A673 (cell line): ENCODE measurements around the gene TCAF1.
"Not testable (repeated sequence)": the region's sequence is repeated elsewhere in the genome, so short reads cannot be mapped to it uniquely, and the experiment has no call there.

Experiments
- CTCF ChIP-seq: fragments of 300-800, 200-600 bp; sonication (generic); conservative IDR thresholded peaks from 2 replicates; pipeline ENCODE4 v1.5.1; 2017; ENCODE audit warnings: low read depth, mild to moderate bottlenecking, antibody characterized with exemption, low read length, moderate library complexity, mixed read lengths
- EZH2 ChIP-seq: fragments of 200-600 bp; sonication (generic); IDR thresholded peaks from 2 replicates; pipeline ENCODE4 v1.6.1; 2017; ENCODE audit warnings: borderline replicate concordance, low read depth, mild to moderate bottlenecking, mixed read lengths, antibody characterized with exemption, low read length; ENCODE audit not compliant: poor library complexity, severe bottlenecking

GRCh38 chr7:143836622-143837021 lies 65.4 kb downstream of the TCAF1 start:
- TF ChIP-seq CTCF, EZH2: not testable (repeated sequence)
